Glutamatergic neuron (in vitro differentiated cells): ENCODE measurements around the gene ST6GALNAC5. TPM values are rescaled to one million over a fixed set of nuclear protein-coding genes. Genes with fewer than 3 reads are reported as not detected.

ENCODE experiments used
- DNase-seq: peaks from one replicate; pipeline ENCODE4 v3.0.0; 2022
- H3K27ac Mint-ChIP-seq: one replicate; pipeline ENCODE4 v1.8.0; 2020; ENCODE audit warnings: mild to moderate bottlenecking, mixed read lengths, inconsistent platforms; ENCODE audit not compliant: unreplicated experiment
- H3K27me3 Mint-ChIP-seq: one replicate; pipeline ENCODE4 v1.8.0; 2020; ENCODE audit warnings: mild to moderate bottlenecking, moderate library complexity, mixed read lengths, inconsistent platforms; ENCODE audit not compliant: unreplicated experiment
- H3K36me3 Mint-ChIP-seq: one replicate; pipeline ENCODE4 v1.8.0; 2020; ENCODE audit warnings: mild to moderate bottlenecking, mixed read lengths, inconsistent platforms; ENCODE audit not compliant: unreplicated experiment
- H3K4me1 Mint-ChIP-seq: one replicate; pipeline ENCODE4 v1.8.0; 2020; ENCODE audit warnings: mild to moderate bottlenecking, low read depth, mixed read lengths, inconsistent platforms; ENCODE audit not compliant: unreplicated experiment
- H3K4me3 Mint-ChIP-seq: one replicate; pipeline ENCODE4 v1.8.0; 2020; ENCODE audit warnings: mild to moderate bottlenecking, mixed read lengths, inconsistent platforms; ENCODE audit not compliant: unreplicated experiment
- H3K9me3 Mint-ChIP-seq: one replicate; pipeline ENCODE4 v1.8.0; 2020; ENCODE audit warnings: mild to moderate bottlenecking, moderate library complexity, mixed read lengths, inconsistent platforms; ENCODE audit not compliant: unreplicated experiment
- CTCF ChIP-seq: fragments of 200-600 bp; sonication (generic); IDR thresholded peaks from one replicate; pipeline ENCODE4 v1.5.0; 2021; ENCODE audit not compliant: partially characterized antibody, unreplicated experiment
- total RNA-seq: library from RNA; stranded (reverse); fragmentation: NEBNext Ultra II Directional; extraction: Animal tissue kit (Norgen Biotek cat#: 25700); gene quantifications from one replicate; pipeline ENCODE4 v1.2.1, GENCODE V29; 2021; ENCODE audit not compliant: unreplicated experiment

Gene ST6GALNAC5
- total RNA-seq, 1 donor from 2014 or later = 141 TPM

GRCh38 chr1:76881762-76882161, 14.5 kb downstream of the ST6GALNAC5 start:
- no peaks in the 10 kb centered on the region for H3K9me3 Mint-ChIP-seq
- no peaks in the 10 kb centered on the region for H3K4me1 Mint-ChIP-seq
- H3K36me3 Mint-ChIP-seq = peaks cover 5% of the 10 kb centered on the region
- H3K27me3 Mint-ChIP-seq = no peaks in the 10 kb centered on the region
- no peak for TF ChIP-seq CTCF
- H3K27ac Mint-ChIP-seq = no peak overlapping the region
- H3K4me3 Mint-ChIP-seq = no peak overlapping the region
- DNase-seq = no peak

GRCh38 chr1:76891931-76892622, 24.8 kb downstream of the ST6GALNAC5 start:
- H3K36me3 Mint-ChIP-seq = peaks cover 7% of the 10 kb centered on the region
- peaks cover 1% of the 10 kb centered on the region for H3K27me3 Mint-ChIP-seq
- DNase-seq = no peak
- no peak overlapping the region for H3K4me3 Mint-ChIP-seq
- no peak for TF ChIP-seq CTCF
- H3K27ac Mint-ChIP-seq = no peak overlapping the region
- no peaks in the 10 kb centered on the region for H3K9me3 Mint-ChIP-seq
- peaks cover 2% of the 10 kb centered on the region for H3K4me1 Mint-ChIP-seq

- Mint-ChIP-seq H3K4me1 (peaks cover 2% of the 10 kb centered on the region), H3K9me3 (no peaks in the 10 kb centered on the region), H3K4me3 (no peak overlapping the region), H3K27ac (no peak overlapping the region), H3K36me3 (peaks cover 7% of the 10 kb centered on the region), H3K27me3 (peaks cover 1% of the 10 kb centered on the region)
- TF ChIP-seq CTCF = no peak
- DNase-seq = no peak
These were observed 25.4 kb downstream of the ST6GALNAC5 start for GRCh38 chr1:76892675-76893074.

- Mint-ChIP-seq H3K4me3 (no peak overlapping the region), H3K36me3 (peaks cover 10% of the 10 kb centered on the region), H3K9me3 (peaks cover 2% of the 10 kb centered on the region), H3K4me1 (peaks cover 16% of the 10 kb centered on the region), H3K27me3 (peaks cover 5% of the 10 kb centered on the region), H3K27ac (no peak overlapping the region)
- peak; percentile 70 for TF ChIP-seq CTCF
- DNase-seq = peak; percentile 60
These were observed 34.0 kb downstream of the ST6GALNAC5 start for GRCh38 chr1:76901158-76901767.
